Mesendoderm (in vitro differentiated cells): ENCODE measurements around the gene STIP1.
A peak's percentile ranks its signal among the peaks of the same experiment; 100 is the strongest.

Source experiments
- DNase-seq: peaks from one replicate; pipeline ENCODE4 v3.0.0; 2013
- H2AK5ac ChIP-seq: 2 replicates; pipeline ENCODE4 v1.6.1; 2013; ENCODE audit warnings: low read length, inconsistent platforms
- H2BK120ac ChIP-seq: 2 replicates; pipeline ENCODE4 v1.6.1; 2013; ENCODE audit warnings: low read depth, mild to moderate bottlenecking, low read length, moderate library complexity, mixed read lengths
- H2BK15ac ChIP-seq: replicated peaks from 2 replicates; pipeline ENCODE4 v1.6.1; 2013; ENCODE audit warnings: low read depth, mild to moderate bottlenecking, moderate library complexity
- H2BK5ac ChIP-seq: 2 replicates; pipeline ENCODE4 v1.6.1; 2013; ENCODE audit warnings: low read length, inconsistent platforms
- H3K18ac ChIP-seq: 2 replicates; pipeline ENCODE4 v1.6.1; 2013; ENCODE audit warnings: mild to moderate bottlenecking, low read length, mixed read lengths
- H3K23ac ChIP-seq: one replicate; pipeline ENCODE4 v1.6.1; 2013; ENCODE audit warnings: low read length
- H3K27ac ChIP-seq: 2 replicates; pipeline ENCODE4 v1.5.1; 2013; ENCODE audit warnings: low read depth, mild to moderate bottlenecking, inconsistent platforms, low read length, moderate library complexity
- H3K27me3 ChIP-seq: 2 replicates; pipeline ENCODE4 v1.6.1; 2013; ENCODE audit warnings: low read length, control low read depth, mild to moderate bottlenecking, inconsistent platforms; ENCODE audit not compliant: insufficient read depth, poor library complexity
- H3K36me3 ChIP-seq: 2 replicates; pipeline ENCODE4 v1.6.1; 2013; ENCODE audit warnings: low read length, inconsistent platforms; ENCODE audit not compliant: control insufficient read depth, insufficient read depth
- H3K4ac ChIP-seq: one replicate; pipeline ENCODE4 v1.6.1; 2013; ENCODE audit warnings: low read depth, mild to moderate bottlenecking, low read length, moderate library complexity
- H3K4me1 ChIP-seq: 2 replicates; pipeline ENCODE4 v1.6.1; 2013; ENCODE audit warnings: low read depth, low read length, inconsistent platforms; ENCODE audit not compliant: control insufficient read depth
- H3K4me2 ChIP-seq: 2 replicates; pipeline ENCODE4 v1.6.1; 2013; ENCODE audit warnings: low read length
- H3K4me3 ChIP-seq: 2 replicates; pipeline ENCODE4 v1.5.1; 2013; ENCODE audit warnings: mild to moderate bottlenecking, low read length
- H3K56ac ChIP-seq: one replicate; pipeline ENCODE4 v1.6.1; 2013; ENCODE audit warnings: low read length
- H3K79me1 ChIP-seq: 2 replicates; pipeline ENCODE4 v1.6.1; 2013; ENCODE audit warnings: low read length, inconsistent platforms
- H3K79me2 ChIP-seq: 2 replicates; pipeline ENCODE4 v1.6.1; 2013; ENCODE audit warnings: mild to moderate bottlenecking, low read length; ENCODE audit not compliant: control insufficient read depth, insufficient read depth
- H3K9ac ChIP-seq: 2 replicates; pipeline ENCODE4 v1.6.1; 2013; ENCODE audit warnings: low read length, inconsistent platforms
- H4K5ac ChIP-seq: one replicate; pipeline ENCODE4 v1.6.1; 2013; ENCODE audit warnings: low read length
- H4K8ac ChIP-seq: one replicate; pipeline ENCODE4 v1.6.1; 2013; ENCODE audit warnings: low read depth, mild to moderate bottlenecking, control low read depth, low read length, moderate library complexity
- WGBS: extraction: QIAGEN DNeasy Blood & Tissue Kit; methylation state at CpG from one replicate; pipeline ENCODE4 v1.1.7; 2013; ENCODE audit warnings: low lambda C conversion rate, missing lambda C conversion rate; ENCODE audit not compliant: insufficient coverage; ENCODE audit errors: extremely low coverage; 5-methylcytosine and 5-hydroxymethylcytosine counted together

Gene STIP1

DNA sequence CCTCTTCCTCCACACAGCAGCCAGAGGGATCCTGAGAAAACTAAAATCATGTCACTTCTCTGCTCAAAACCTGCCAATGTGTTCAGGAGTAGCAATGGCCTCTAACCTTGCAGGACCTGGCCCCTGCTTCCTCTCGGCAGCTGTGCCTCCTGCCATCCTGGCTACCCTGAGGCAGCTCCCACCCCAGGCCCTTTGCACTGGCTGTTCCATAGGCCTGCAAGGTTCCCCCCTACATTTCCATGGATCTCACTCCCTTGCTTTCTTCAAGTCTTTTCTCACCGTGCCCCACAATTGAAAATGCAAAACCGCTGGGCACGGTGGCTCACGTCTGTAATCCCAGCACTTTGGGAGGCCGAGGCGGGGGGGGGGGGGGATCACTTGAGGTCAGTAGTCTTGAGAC lies 2.1 kb upstream of the STIP1 start:
- H3K4me2 ChIP-seq, result no peak overlapping the region
- H3K9ac ChIP-seq, result peak overlapping the region; percentile 34
- no peak for DNase-seq
- H4K8ac ChIP-seq, result no peak overlapping the region
- H3K4me1 ChIP-seq, result no peaks in the 10 kb centered on the region
- H3K56ac ChIP-seq, result peak overlapping the region; percentile 42
- no peak overlapping the region for H2BK15ac ChIP-seq
- H3K36me3 ChIP-seq, result peaks cover 4% of the 10 kb centered on the region
- H2AK5ac ChIP-seq, result no peak overlapping the region
- no peak overlapping the region for H4K5ac ChIP-seq
- no peak overlapping the region for H2BK5ac ChIP-seq
- no peak overlapping the region for H3K4me3 ChIP-seq
- H3K79me1 ChIP-seq, result peaks cover 10% of the 10 kb centered on the region
- no peak overlapping the region for H2BK120ac ChIP-seq
- no CpG with 5 or more reads among the region's 7 CpGs for WGBS
- no peak overlapping the region for H3K23ac ChIP-seq
- peaks cover 2% of the 10 kb centered on the region for H3K79me2 ChIP-seq
- H3K27me3 ChIP-seq, result no peaks in the 10 kb centered on the region
- H3K4ac ChIP-seq, result no peak overlapping the region
- no peak overlapping the region for H3K27ac ChIP-seq
- no peak overlapping the region for H3K18ac ChIP-seq

DNA sequence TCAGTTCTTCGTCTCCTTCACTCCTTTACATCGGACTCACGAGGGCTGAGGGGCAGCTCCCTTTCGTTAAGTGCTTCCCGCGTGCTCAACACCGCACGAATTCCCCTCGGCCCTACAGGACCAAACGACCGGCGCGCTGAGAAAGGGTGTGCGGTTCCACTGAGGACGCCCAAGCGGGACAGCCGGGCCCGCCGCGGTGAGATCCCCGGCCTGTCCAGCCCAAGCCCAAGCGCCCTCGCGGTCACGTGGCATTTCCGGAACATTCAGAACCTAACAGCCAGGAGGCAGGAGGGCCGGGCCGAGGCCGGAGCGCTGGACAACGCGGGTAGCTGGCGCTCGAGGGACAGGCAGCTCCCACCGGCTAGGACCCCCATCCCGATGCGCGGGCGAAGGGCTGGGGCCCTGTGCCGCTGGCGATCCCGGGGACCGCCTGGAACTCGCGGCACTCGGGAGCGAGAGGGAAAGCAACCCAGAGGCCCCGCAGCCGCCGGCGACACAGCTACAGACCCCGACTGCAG lies 737 bp upstream of the STIP1 start:
- peak overlapping the region; percentile 98 for H3K56ac ChIP-seq
- H3K79me1 ChIP-seq, result peaks cover 10% of the 10 kb centered on the region
- no peak overlapping the region for H4K5ac ChIP-seq
- no peaks in the 10 kb centered on the region for H3K4me1 ChIP-seq
- H3K9ac ChIP-seq, result peak overlapping the region; percentile 95
- H3K23ac ChIP-seq, result peak overlapping the region; percentile 10
- H3K79me2 ChIP-seq, result peaks cover 11% of the 10 kb centered on the region
- peak overlapping the region; percentile 94 for H3K4ac ChIP-seq
- no peak overlapping the region for H2BK15ac ChIP-seq
- peak overlapping the region; percentile 88 for H3K27ac ChIP-seq
- no CpG with 5 or more reads among the region's 52 CpGs for WGBS
- no peak overlapping the region for H2BK120ac ChIP-seq
- H3K27me3 ChIP-seq, result no peaks in the 10 kb centered on the region
- H2BK5ac ChIP-seq, result peak overlapping the region; percentile 69
- H3K36me3 ChIP-seq, result peaks cover 4% of the 10 kb centered on the region
- H2AK5ac ChIP-seq, result peak overlapping the region; percentile 15
- no peak overlapping the region for H4K8ac ChIP-seq
- peak overlapping the region; percentile 80 for H3K4me2 ChIP-seq
- peak overlapping the region; percentile 84 for H3K18ac ChIP-seq
- DNase-seq, result peak; percentile 91
- peak overlapping the region; percentile 50 for H3K4me3 ChIP-seq

DNA sequence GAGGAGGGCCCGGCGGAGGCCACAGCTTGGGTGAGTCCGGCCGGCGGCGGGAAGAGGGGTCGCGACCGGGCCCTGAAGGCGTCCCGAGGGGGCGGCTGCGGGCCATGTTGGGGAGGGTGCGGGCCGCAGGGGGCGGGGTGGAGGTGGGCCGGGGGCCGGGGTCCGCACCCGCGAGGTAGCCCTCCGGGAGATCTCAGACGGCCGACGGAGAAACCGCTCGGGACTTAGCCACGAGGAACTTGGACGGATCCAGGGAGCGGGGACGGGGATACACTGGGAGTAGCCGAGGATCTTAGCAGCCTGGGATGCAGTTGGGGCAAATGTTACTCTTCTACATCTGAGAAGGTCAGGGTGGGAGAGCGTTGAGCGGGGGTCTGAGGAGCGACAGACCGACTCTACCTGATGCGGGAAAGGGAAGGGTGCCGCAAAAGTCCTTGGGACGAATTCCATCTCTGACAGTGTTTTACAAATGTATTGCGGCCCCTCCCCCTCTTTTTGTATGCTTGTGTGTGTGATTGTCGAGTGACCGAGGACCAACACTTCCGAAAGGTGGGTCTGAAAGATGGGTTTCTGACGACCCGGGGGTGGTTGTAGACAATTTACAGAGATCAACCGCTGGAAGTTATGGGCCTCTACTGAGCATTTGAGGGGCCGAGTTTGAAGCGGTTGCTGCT lies 658 bp downstream of the STIP1 start:
- Histone ChIP-seq H3K27me3 (no peaks in the 10 kb centered on the region), H4K8ac (no peak overlapping the region), H3K36me3 (peaks cover 4% of the 10 kb centered on the region), H3K79me1 (peaks cover 12% of the 10 kb centered on the region), H2AK5ac (no peak overlapping the region), H2BK5ac (no peak overlapping the region), H3K4me3 (no peak overlapping the region), H3K56ac (no peak overlapping the region), H3K4me1 (no peaks in the 10 kb centered on the region), H3K4me2 (no peak overlapping the region), H2BK120ac (peak overlapping the region; percentile 97), H3K4ac (peak overlapping the region; percentile 99), H3K23ac (no peak overlapping the region), H3K79me2 (peaks cover 21% of the 10 kb centered on the region), H3K9ac (no peak overlapping the region), H4K5ac (no peak overlapping the region), H3K27ac (peak overlapping the region; percentile 24), H3K18ac (peak overlapping the region; percentile 97), H2BK15ac (no peak overlapping the region)
- peak; percentile 31 for DNase-seq
- WGBS, result no CpG with 5 or more reads among the region's 48 CpGs

- Histone ChIP-seq H3K27me3 (no peaks in the 10 kb centered on the region), H3K18ac (no peak overlapping the region), H3K9ac (no peak overlapping the region), H3K4me2 (no peak overlapping the region), H3K27ac (no peak overlapping the region), H4K8ac (no peak overlapping the region), H3K79me2 (peaks cover 28% of the 10 kb centered on the region), H2BK15ac (no peak overlapping the region), H2BK5ac (no peak overlapping the region), H2AK5ac (no peak overlapping the region), H3K4ac (no peak overlapping the region), H3K56ac (no peak overlapping the region), H3K4me1 (no peaks in the 10 kb centered on the region), H2BK120ac (no peak overlapping the region), H3K23ac (no peak overlapping the region), H3K79me1 (peaks cover 15% of the 10 kb centered on the region), H3K4me3 (no peak overlapping the region), H4K5ac (no peak overlapping the region), H3K36me3 (peaks cover 35% of the 10 kb centered on the region)
- no peak for DNase-seq
- no CpG with 5 or more reads among the region's 5 CpGs for WGBS
Measured at GRCh38 chr11:64192434-64192833, 6.5 kb downstream of the STIP1 start.

- WGBS, result no CpG with 5 or more reads among the region's 9 CpGs
- peaks cover 12% of the 10 kb centered on the region for H3K79me1 ChIP-seq
- H2BK15ac ChIP-seq, result no peak overlapping the region
- H3K79me2 ChIP-seq, result peaks cover 10% of the 10 kb centered on the region
- no peak overlapping the region for H3K4me3 ChIP-seq
- DNase-seq, result no peak
- H4K5ac ChIP-seq, result no peak overlapping the region
- no peak overlapping the region for H3K9ac ChIP-seq
- no peak overlapping the region for H2AK5ac ChIP-seq
- no peak overlapping the region for H3K4ac ChIP-seq
- H2BK120ac ChIP-seq, result no peak overlapping the region
- H4K8ac ChIP-seq, result no peak overlapping the region
- H3K27ac ChIP-seq, result no peak overlapping the region
- no peaks in the 10 kb centered on the region for H3K27me3 ChIP-seq
- peaks cover 43% of the 10 kb centered on the region for H3K36me3 ChIP-seq
- no peak overlapping the region for H3K56ac ChIP-seq
- H3K4me2 ChIP-seq, result no peak overlapping the region
- H3K4me1 ChIP-seq, result no peaks in the 10 kb centered on the region
- H2BK5ac ChIP-seq, result no peak overlapping the region
- H3K18ac ChIP-seq, result no peak overlapping the region
- no peak overlapping the region for H3K23ac ChIP-seq
Measured at GRCh38 chr11:64196626-64197025, 10.7 kb downstream of the STIP1 start.

DNA sequence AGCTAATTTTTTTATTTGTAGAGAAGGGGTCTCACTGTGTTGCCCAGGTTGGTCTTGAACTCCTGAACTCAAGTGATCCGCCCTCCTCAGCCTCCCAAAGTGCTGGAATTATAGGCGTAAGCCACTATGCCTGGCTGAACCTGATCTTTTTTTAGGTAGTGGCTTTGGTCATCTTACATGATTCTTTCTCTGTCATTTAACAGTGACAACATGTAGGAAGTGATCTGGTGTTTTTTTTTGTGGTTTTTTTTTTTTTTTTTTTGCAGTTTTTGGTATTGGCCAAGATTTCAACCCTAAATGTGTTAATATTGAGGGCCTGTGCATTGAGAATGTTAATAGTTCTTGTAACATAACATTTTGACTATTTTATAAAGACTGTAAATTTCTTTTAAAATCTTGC lies 12.5 kb downstream of the STIP1 start:
- no peak overlapping the region for H3K4me3 ChIP-seq
- WGBS, result no CpG with 5 or more reads among the region's 2 CpGs
- H3K4ac ChIP-seq, result no peak overlapping the region
- peaks cover 45% of the 10 kb centered on the region for H3K36me3 ChIP-seq
- H3K79me2 ChIP-seq, result no peaks in the 10 kb centered on the region
- H3K56ac ChIP-seq, result no peak overlapping the region
- no peak overlapping the region for H2BK120ac ChIP-seq
- no peak overlapping the region for H3K9ac ChIP-seq
- no peak overlapping the region for H2AK5ac ChIP-seq
- H2BK5ac ChIP-seq, result no peak overlapping the region
- H3K79me1 ChIP-seq, result peaks cover 3% of the 10 kb centered on the region
- no peak overlapping the region for H3K23ac ChIP-seq
- no peak overlapping the region for H3K27ac ChIP-seq
- no peak for DNase-seq
- no peak overlapping the region for H3K4me2 ChIP-seq
- no peak overlapping the region for H4K8ac ChIP-seq
- H3K4me1 ChIP-seq, result no peaks in the 10 kb centered on the region
- no peak overlapping the region for H2BK15ac ChIP-seq
- H4K5ac ChIP-seq, result no peak overlapping the region
- no peaks in the 10 kb centered on the region for H3K27me3 ChIP-seq
- H3K18ac ChIP-seq, result no peak overlapping the region
